GM18909 (cell line): ENCODE results near the gene PDE1C.

Experiments
- ATAC-seq: cut with Tn5 transposase; IDR thresholded peaks from one replicate; pipeline ENCODE4 v1.9.1; 2021; ENCODE audit warnings: mild to moderate bottlenecking; ENCODE audit not compliant: unreplicated experiment, poor library complexity

Gene PDE1C

GRCh38 chr7:32070406-32071360, at the start of gene PDE1C:
Gene PDE1C, minus strand, starts transcription at chr7:32070407.
- no peak for ATAC-seq

- no peak for ATAC-seq
Measured at GRCh38 chr7:32119790-32120196, 49.6 kb upstream of the PDE1C start.

GRCh38 chr7:32117837-32118236, 47.6 kb upstream of the PDE1C start:
- ATAC-seq, result no peak

- no peak for ATAC-seq
Measured at GRCh38 chr7:32116436-32116835, 46.2 kb upstream of the PDE1C start.

- ATAC-seq, result no peak
Measured at GRCh38 chr7:32115831-32116230, 45.6 kb upstream of the PDE1C start.

GRCh38 chr7:32108651-32109050, 38.4 kb upstream of the PDE1C start:
- no peak for ATAC-seq

- no peak for ATAC-seq
Measured at GRCh38 chr7:32104766-32105165, 34.6 kb upstream of the PDE1C start.

GRCh38 chr7:32103361-32103760, 33.2 kb upstream of the PDE1C start:
- no peak for ATAC-seq

- ATAC-seq, result no peak
Measured at GRCh38 chr7:32102432-32102873, 32.2 kb upstream of the PDE1C start.

GRCh38 chr7:32100407-32100907, 30.2 kb upstream of the PDE1C start:
- no peak for ATAC-seq

GRCh38 chr7:32094516-32094915, 24.3 kb upstream of the PDE1C start:
- ATAC-seq, result no peak

GRCh38 chr7:32093415-32094408, 23.5 kb upstream of the PDE1C start:
- ATAC-seq, result no peak

GRCh38 chr7:32092346-32092745, 22.1 kb upstream of the PDE1C start:
- ATAC-seq, result no peak

- no peak for ATAC-seq
Measured at GRCh38 chr7:32091608-32092210, 21.5 kb upstream of the PDE1C start.

GRCh38 chr7:32089678-32090077, 19.5 kb upstream of the PDE1C start:
- no peak for ATAC-seq

- no peak for ATAC-seq
Measured at GRCh38 chr7:32089256-32089655, 19.0 kb upstream of the PDE1C start.

- ATAC-seq, result no peak
Measured at GRCh38 chr7:32088451-32088881, 18.3 kb upstream of the PDE1C start.

- no peak for ATAC-seq
Measured at GRCh38 chr7:32079510-32079909, 9.3 kb upstream of the PDE1C start.

- ATAC-seq, result no peak
Measured at GRCh38 chr7:32078824-32079223, 8.6 kb upstream of the PDE1C start.

- ATAC-seq, result no peak
Measured at GRCh38 chr7:32077806-32078205, 7.6 kb upstream of the PDE1C start.
